Hematopoietic multipotent progenitor cell treated with erythropoietin and hydrocortisone succinate and interleukin-3 and kit ligand, for 17 days (in vitro differentiated cells): ENCODE results near the gene RBBP8NL.

Experiments used
- DNase-seq: peaks from one replicate; pipeline ENCODE4 v3.0.0-alpha.2; 2015; ENCODE audit warnings: low spot score

Gene RBBP8NL

GRCh38 chr20:62462976-62463592 lies 35.7 kb upstream of the RBBP8NL start:
- DNase-seq, result no peak

- no peak for DNase-seq
Measured at GRCh38 chr20:62461834-62462233, 34.5 kb upstream of the RBBP8NL start.

GRCh38 chr20:62461157-62461556 lies 33.8 kb upstream of the RBBP8NL start:
- DNase-seq, result no peak

- DNase-seq, result no peak
Measured at GRCh38 chr20:62460678-62461077, 33.3 kb upstream of the RBBP8NL start.

- no peak for DNase-seq
Measured at GRCh38 chr20:62459488-62459887, 32.1 kb upstream of the RBBP8NL start.

- DNase-seq, result no peak
Measured at GRCh38 chr20:62458275-62459251, 31.2 kb upstream of the RBBP8NL start.

- DNase-seq, result no peak
Measured at GRCh38 chr20:62457831-62458230, 30.5 kb upstream of the RBBP8NL start.

GRCh38 chr20:62457098-62457497 lies 29.8 kb upstream of the RBBP8NL start:
- no peak for DNase-seq

GRCh38 chr20:62455929-62456328 lies 28.6 kb upstream of the RBBP8NL start:
- no peak for DNase-seq

- no peak for DNase-seq
Measured at GRCh38 chr20:62454904-62455636, 27.7 kb upstream of the RBBP8NL start.

GRCh38 chr20:62453186-62453808 lies 26.0 kb upstream of the RBBP8NL start:
- DNase-seq, result no peak

GRCh38 chr20:62452475-62453095 lies 25.2 kb upstream of the RBBP8NL start:
- no peak for DNase-seq

GRCh38 chr20:62451970-62452369 lies 24.6 kb upstream of the RBBP8NL start:
- DNase-seq, result no peak

- DNase-seq, result no peak
Measured at GRCh38 chr20:62451156-62451767, 23.9 kb upstream of the RBBP8NL start.

GRCh38 chr20:62449951-62450691 lies 22.8 kb upstream of the RBBP8NL start:
- DNase-seq, result no peak

- no peak for DNase-seq
Measured at GRCh38 chr20:62448788-62449187, 21.4 kb upstream of the RBBP8NL start.

GRCh38 chr20:62448038-62448437 lies 20.7 kb upstream of the RBBP8NL start:
- no peak for DNase-seq

- DNase-seq, result no peak
Measured at GRCh38 chr20:62446888-62447869, 19.8 kb upstream of the RBBP8NL start.

- no peak for DNase-seq
Measured at GRCh38 chr20:62446481-62446880, 19.1 kb upstream of the RBBP8NL start.
